Suprapubic skin (tissue), 4 donors: ENCODE data around the gene SLC39A12. TPM values are rescaled to one million over a fixed set of nuclear protein-coding genes. Genes with fewer than 3 reads are reported as not detected.
A peak's percentile ranks its signal among the peaks of the same experiment; 100 is the strongest.

ENCODE experiments used
- DNase-seq, 2 donors: peaks; one replicate each; pipeline ENCODE4 v3.0.0-alpha.2; 2019; ENCODE audit warnings: low spot score in 2 of 2
- H3K27ac ChIP-seq: fragments of 200-600 bp; sonication (generic); one replicate; pipeline ENCODE4 v1.5.1; 2019
- H3K27me3 ChIP-seq: fragments of 200-600 bp; sonication (generic); one replicate; pipeline ENCODE4 v1.5.1; 2019
- H3K36me3 ChIP-seq: fragments of 200-600 bp; sonication (generic); one replicate; pipeline ENCODE4 v1.5.1; 2019
- H3K4me1 ChIP-seq: fragments of 200-600 bp; sonication (generic); one replicate; pipeline ENCODE4 v1.5.1; 2019
- H3K4me3 ChIP-seq: fragments of 200-600 bp; sonication (generic); one replicate; pipeline ENCODE4 v1.5.1; 2019; ENCODE audit warnings: mild to moderate bottlenecking
- H3K9me3 ChIP-seq: fragments of 200-600 bp; sonication (generic); one replicate; pipeline ENCODE4 v1.5.1; 2019
- CTCF ChIP-seq, 2 donors: fragments of 200-600 bp in 1 of 2; fragments of 450-650 bp in 1 of 2; sonication (generic) in 1 of 2; IDR thresholded peaks; one replicate each; pipeline ENCODE4 v1.5.1; 2016 to 2019; ENCODE audit warnings: antibody characterized with exemption in 2 of 2, mild to moderate bottlenecking in 1 of 2, moderate library complexity in 1 of 2
- EP300 ChIP-seq: sonication (generic); formaldehyde crosslinking; IDR thresholded peaks from one replicate; pipeline ENCODE4 v1.6.1; 2017; ENCODE audit warnings: antibody characterized with exemption
- POLR2A ChIP-seq, 2 donors: fragments of 450-650 bp; IDR thresholded peaks; one replicate each; pipeline ENCODE4 v1.6.1; 2017; ENCODE audit warnings: antibody characterized with exemption in 2 of 2, mild to moderate bottlenecking in 2 of 2, moderate library complexity in 2 of 2
- POLR2AphosphoS5 ChIP-seq, 3 donors: sonication (generic); formaldehyde crosslinking; IDR thresholded peaks; one replicate each; pipeline ENCODE4 v1.6.1; 2017; ENCODE audit warnings: antibody characterized with exemption in 3 of 3
- WGBS: methylation state at CpG from one replicate; pipeline ENCODE4 v1.1.5; 2018; 5-methylcytosine and 5-hydroxymethylcytosine counted together
- total RNA-seq, 4 donors: library from RNA; depleted of rRNA; stranded (reverse); fragments of >200 nt; gene quantifications; one replicate each; pipeline ENCODE4 v1.1.0, GENCODE V29; 2016

The SLC39A12 gene
- total RNA-seq, 4 donors from 2014 or later: not detected

- H3K27me3 ChIP-seq: no peaks in the 10 kb centered on the region
- WGBS: 23% methylated on average over 12 of the region's 12 CpGs
- no peak overlapping the region for H3K4me3 ChIP-seq
- H3K27ac ChIP-seq: no peak overlapping the region
- DNase-seq: no peak
- no peaks in the 10 kb centered on the region for H3K36me3 ChIP-seq
- no peaks in the 10 kb centered on the region for H3K9me3 ChIP-seq
- H3K4me1 ChIP-seq: no peaks in the 10 kb centered on the region
- TF ChIP-seq CTCF (IDR thresholded peaks at IDR 0.05) (peak; percentile 29 to 37), POLR2A (IDR thresholded peaks at IDR 0.05) (no peak)
These were observed 41.5 kb upstream of the SLC39A12 start for GRCh38 chr10:17910125-17910789.

GRCh38 chr10:17912754-17913153 lies 39.0 kb upstream of the SLC39A12 start:
- no peak for DNase-seq
- Histone ChIP-seq H3K4me3 (no peak overlapping the region), H3K27ac (no peak overlapping the region), H3K36me3 (no peaks in the 10 kb centered on the region), H3K9me3 (no peaks in the 10 kb centered on the region), H3K4me1 (no peaks in the 10 kb centered on the region), H3K27me3 (no peaks in the 10 kb centered on the region)
- no peak for TF ChIP-seq POLR2A (IDR thresholded peaks at IDR 0.05)
- no peak for TF ChIP-seq EP300
- 47% methylated on average over 4 of the region's 4 CpGs for WGBS

GRCh38 chr10:17913604-17914003 lies 38.1 kb upstream of the SLC39A12 start:
- no peaks in the 10 kb centered on the region for H3K36me3 ChIP-seq
- TF ChIP-seq EP300: no peak
- 48% methylated on average over 5 of the region's 5 CpGs for WGBS
- H3K27ac ChIP-seq: no peak overlapping the region
- no peaks in the 10 kb centered on the region for H3K27me3 ChIP-seq
- no peak for DNase-seq
- H3K4me1 ChIP-seq: no peaks in the 10 kb centered on the region
- no peak overlapping the region for H3K4me3 ChIP-seq
- H3K9me3 ChIP-seq: no peaks in the 10 kb centered on the region

- Histone ChIP-seq H3K9me3 (no peaks in the 10 kb centered on the region), H3K27ac (no peak overlapping the region), H3K4me3 (no peak overlapping the region), H3K4me1 (no peaks in the 10 kb centered on the region), H3K27me3 (no peaks in the 10 kb centered on the region), H3K36me3 (no peaks in the 10 kb centered on the region)
- TF ChIP-seq POLR2AphosphoS5 (IDR thresholded peaks at IDR 0.05): no peak
- TF ChIP-seq POLR2A (IDR thresholded peaks at IDR 0.05): no peak
- no peak for TF ChIP-seq EP300
- TF ChIP-seq CTCF (IDR thresholded peaks at IDR 0.05): no peak
- DNase-seq: no peak
- 85% methylated on average over 5 of the region's 5 CpGs for WGBS
These were observed 37.3 kb upstream of the SLC39A12 start for GRCh38 chr10:17914169-17915045.

GRCh38 chr10:17915181-17915580 lies 36.5 kb upstream of the SLC39A12 start:
- no peak for DNase-seq
- H3K4me3 ChIP-seq: no peak overlapping the region
- H3K4me1 ChIP-seq: no peaks in the 10 kb centered on the region
- H3K9me3 ChIP-seq: no peaks in the 10 kb centered on the region
- no peak for TF ChIP-seq EP300
- TF ChIP-seq POLR2AphosphoS5 (IDR thresholded peaks at IDR 0.05): no peak
- TF ChIP-seq POLR2A (IDR thresholded peaks at IDR 0.05): no peak
- TF ChIP-seq CTCF (IDR thresholded peaks at IDR 0.05): no peak
- no peak overlapping the region for H3K27ac ChIP-seq
- 72% methylated on average over 4 of the region's 4 CpGs for WGBS
- no peaks in the 10 kb centered on the region for H3K36me3 ChIP-seq
- H3K27me3 ChIP-seq: no peaks in the 10 kb centered on the region

- no peaks in the 10 kb centered on the region for H3K36me3 ChIP-seq
- no peaks in the 10 kb centered on the region for H3K4me1 ChIP-seq
- H3K27ac ChIP-seq: no peak overlapping the region
- 72% methylated on average over 12 of the region's 12 CpGs for WGBS
- H3K9me3 ChIP-seq: no peaks in the 10 kb centered on the region
- H3K27me3 ChIP-seq: no peaks in the 10 kb centered on the region
- DNase-seq: no peak
- no peak overlapping the region for H3K4me3 ChIP-seq
- TF ChIP-seq CTCF (IDR thresholded peaks at IDR 0.05) (no peak), POLR2AphosphoS5 (IDR thresholded peaks at IDR 0.05) (no peak), EP300 (no peak), POLR2A (IDR thresholded peaks at IDR 0.05) (no peak)
These were observed 33.4 kb upstream of the SLC39A12 start for GRCh38 chr10:17918187-17918903.
